Activated naive CD8-positive, alpha-beta T cell treated with anti-CD3 and anti-CD28 coated beads, Interleukin-2, amount 10 ng/mL, durations not matched to agents 7 days and 5 days (primary cell): Measurements from ENCODE around the gene TNK2. TPM values are rescaled to one million over a fixed set of nuclear protein-coding genes. Genes with fewer than 3 reads are reported as not detected.
"Not testable (repeated sequence)": the region's sequence is repeated elsewhere in the genome, so short reads cannot be mapped to it uniquely, and the experiment has no call there.

Experiments used
- ATAC-seq: fragments of 150-1000 bp; cut with Tn5 transposase; one replicate; pipeline ENCODE4 v1.10.0; 2021; ENCODE audit warnings: low read depth, moderate library complexity
- POLR2A ChIA-PET: fragments of 350-600 bp; sonication (Branson Sonifier 250); formaldehyde crosslinking; loops from one replicate; lab custom pipeline; 2021; ENCODE audit warnings: antibody characterized with exemption; lab: Charles Lee
- DNase-seq: peaks from one replicate; pipeline ENCODE4 v3.0.0; 2021
- H3K27ac Mint-ChIP-seq: one replicate; pipeline ENCODE4 v1.8.0; 2022; ENCODE audit warnings: mild to moderate bottlenecking, mixed read lengths
- H3K27me3 Mint-ChIP-seq: one replicate; pipeline ENCODE4 v1.8.0; 2022; ENCODE audit warnings: mild to moderate bottlenecking, moderate library complexity, mixed read lengths
- H3K36me3 Mint-ChIP-seq: one replicate; pipeline ENCODE4 v1.8.0; 2021; ENCODE audit warnings: mild to moderate bottlenecking, mixed read lengths
- H3K4me1 Mint-ChIP-seq: one replicate; pipeline ENCODE4 v1.8.0; 2021; ENCODE audit warnings: mixed read lengths
- H3K4me3 Mint-ChIP-seq: one replicate; pipeline ENCODE4 v1.8.0; 2022; ENCODE audit warnings: mild to moderate bottlenecking, moderate library complexity, mixed read lengths
- H3K9me3 Mint-ChIP-seq: one replicate; pipeline ENCODE4 v1.8.0; 2021; ENCODE audit warnings: mixed read lengths
- total RNA-seq, 2 experiments: library from RNA; stranded (reverse); gene quantifications; one replicate each; pipeline ENCODE4 v1.2.3, GENCODE V29; 2021

TNK2 gene
- total RNA-seq, 2 experiments from 2014 or later, result 136 to 166 TPM

DNA sequence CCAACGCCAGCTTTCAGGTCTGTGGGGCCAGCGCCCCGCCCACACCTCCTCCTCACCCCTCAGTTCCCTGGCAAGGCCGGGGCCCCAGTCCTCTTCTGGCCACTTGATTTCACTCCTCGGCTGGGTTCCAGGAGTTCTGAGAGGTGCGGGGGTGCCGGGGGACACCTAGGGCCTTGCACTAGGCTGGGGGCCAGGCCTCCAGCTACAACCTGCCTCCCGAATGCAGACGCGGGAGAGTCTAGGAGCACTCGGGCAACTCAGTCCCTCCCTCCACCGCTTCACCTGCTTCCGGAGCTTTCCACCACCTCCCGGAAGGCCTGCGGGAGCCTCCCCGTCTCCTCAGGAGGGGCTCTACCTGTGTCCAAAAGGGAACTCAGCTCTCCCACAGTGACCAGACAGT, 35.6 kb downstream of the TNK2 start:
- H3K27me3 Mint-ChIP-seq, result no peaks in the 10 kb centered on the region
- DNase-seq, result no peak
- H3K36me3 Mint-ChIP-seq, result peaks cover 2% of the 10 kb centered on the region
- no peaks in the 10 kb centered on the region for H3K4me1 Mint-ChIP-seq
- ATAC-seq, result no peak
- no peak overlapping the region for H3K4me3 Mint-ChIP-seq
- no peak overlapping the region for H3K27ac Mint-ChIP-seq
- H3K9me3 Mint-ChIP-seq, result no peaks in the 10 kb centered on the region
- POLR2A ChIA-PET, result no interaction called here

DNA sequence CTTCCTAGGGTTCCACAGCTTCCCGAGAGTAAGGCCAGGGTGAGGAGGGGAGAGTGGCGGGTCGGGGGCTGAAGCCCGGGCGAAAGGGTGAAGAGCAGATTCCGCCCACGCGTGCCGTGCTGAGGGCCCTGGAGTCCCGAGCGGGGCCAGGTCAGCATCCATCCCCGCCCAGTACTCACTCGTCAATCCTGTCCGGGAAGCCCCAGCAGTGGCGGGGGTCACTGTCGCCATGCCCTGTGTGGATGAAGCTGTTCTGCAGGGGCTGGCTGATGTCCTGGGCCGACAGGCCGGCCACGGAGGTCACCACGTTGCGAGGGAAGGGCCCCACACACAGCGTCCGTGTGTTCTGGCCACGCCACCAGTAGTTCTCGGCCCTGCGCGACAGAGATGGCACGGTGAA, 36.3 kb downstream of the TNK2 start:
- ATAC-seq (no peak), DNase-seq (no peak)
- Mint-ChIP-seq H3K27ac (no peak overlapping the region), H3K27me3 (no peaks in the 10 kb centered on the region), H3K9me3 (no peaks in the 10 kb centered on the region), H3K4me1 (no peaks in the 10 kb centered on the region), H3K36me3 (peaks cover 2% of the 10 kb centered on the region), H3K4me3 (no peak overlapping the region)
- POLR2A ChIA-PET, result no interaction called here

DNA sequence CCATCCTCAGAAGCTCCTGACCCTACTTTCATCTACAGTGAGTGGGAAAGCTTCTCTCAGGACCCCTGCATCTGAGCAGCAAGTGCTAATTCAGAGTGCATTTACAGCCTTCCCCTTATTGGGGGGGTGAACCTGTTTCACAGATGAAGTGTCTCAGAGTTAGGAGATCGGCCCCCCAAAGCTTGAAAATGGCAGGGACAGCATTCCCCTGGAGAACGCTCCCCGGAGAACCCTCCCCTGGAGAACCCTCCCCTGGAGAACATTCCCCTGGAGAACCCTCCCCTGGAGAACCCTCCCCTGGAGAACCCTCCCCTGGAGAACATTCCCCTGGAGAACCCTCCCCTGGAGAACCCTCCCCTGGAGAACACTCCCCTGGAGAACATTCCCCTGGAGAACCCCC, 36.7 kb downstream of the TNK2 start:
- H3K27me3 Mint-ChIP-seq, H3K9me3 Mint-ChIP-seq, H3K4me1 Mint-ChIP-seq, H3K4me3 Mint-ChIP-seq, H3K36me3 Mint-ChIP-seq, DNase-seq, ATAC-seq, H3K27ac Mint-ChIP-seq: not testable (repeated sequence)
- POLR2A ChIA-PET, result interaction anchor here (0.7 kb wide), 1 partner anchor 16 kb away, joined by 3 read pairs; no protein-coding TSS in a partner anchor

DNA sequence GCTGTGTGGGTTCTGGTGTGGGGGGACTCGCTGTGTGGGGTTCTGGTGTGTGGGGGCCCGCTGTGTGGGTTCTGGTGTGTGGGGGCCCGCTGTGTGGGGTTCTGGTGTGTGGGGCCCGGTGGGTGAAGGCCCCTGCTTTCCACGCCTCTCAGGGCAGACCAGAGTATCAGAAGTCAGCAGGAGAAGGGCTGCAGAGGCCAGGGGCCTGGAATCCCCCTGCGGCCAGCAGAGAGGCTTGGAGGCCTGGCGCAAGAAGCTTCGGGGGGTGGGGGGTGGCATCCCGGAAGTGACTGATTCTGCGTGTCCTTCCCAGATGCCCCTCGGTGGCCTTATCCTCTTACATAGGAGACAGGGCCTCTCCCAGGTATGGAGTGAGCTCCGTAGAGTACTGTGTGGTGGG, 37.4 kb downstream of the TNK2 start:
- Mint-ChIP-seq H3K27me3 (no peaks in the 10 kb centered on the region), H3K4me1 (no peaks in the 10 kb centered on the region), H3K27ac (no peak overlapping the region), H3K36me3 (peaks cover 5% of the 10 kb centered on the region), H3K4me3 (no peak overlapping the region), H3K9me3 (no peaks in the 10 kb centered on the region)
- DNase-seq (no peak), ATAC-seq (no peak)
- POLR2A ChIA-PET, result no interaction called here

DNA sequence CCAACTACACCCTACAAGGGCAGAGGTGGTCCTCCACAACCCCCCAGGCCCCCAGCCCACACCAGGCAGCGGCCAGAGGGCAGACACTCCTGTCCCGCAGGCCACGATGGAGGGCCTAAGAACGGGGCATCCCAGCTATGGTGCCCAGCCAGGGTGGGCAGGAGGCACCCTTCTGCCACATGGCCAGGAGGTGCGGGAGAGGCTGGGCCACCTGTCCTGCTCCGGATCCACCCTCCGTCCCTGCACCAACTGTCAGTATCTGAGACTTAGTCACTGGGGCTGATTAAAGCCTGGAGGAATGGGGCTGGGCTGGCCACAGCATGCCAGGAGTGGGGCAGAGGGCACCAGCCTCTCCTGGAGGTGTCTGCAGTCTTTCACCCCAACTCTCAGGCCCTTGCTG, 37.9 kb downstream of the TNK2 start:
- Mint-ChIP-seq H3K36me3 (peaks cover 5% of the 10 kb centered on the region), H3K4me3 (no peak overlapping the region), H3K27ac (no peak overlapping the region), H3K9me3 (no peaks in the 10 kb centered on the region), H3K27me3 (no peaks in the 10 kb centered on the region), H3K4me1 (no peaks in the 10 kb centered on the region)
- ATAC-seq (no peak), DNase-seq (no peak)
- POLR2A ChIA-PET, result no interaction called here

DNA sequence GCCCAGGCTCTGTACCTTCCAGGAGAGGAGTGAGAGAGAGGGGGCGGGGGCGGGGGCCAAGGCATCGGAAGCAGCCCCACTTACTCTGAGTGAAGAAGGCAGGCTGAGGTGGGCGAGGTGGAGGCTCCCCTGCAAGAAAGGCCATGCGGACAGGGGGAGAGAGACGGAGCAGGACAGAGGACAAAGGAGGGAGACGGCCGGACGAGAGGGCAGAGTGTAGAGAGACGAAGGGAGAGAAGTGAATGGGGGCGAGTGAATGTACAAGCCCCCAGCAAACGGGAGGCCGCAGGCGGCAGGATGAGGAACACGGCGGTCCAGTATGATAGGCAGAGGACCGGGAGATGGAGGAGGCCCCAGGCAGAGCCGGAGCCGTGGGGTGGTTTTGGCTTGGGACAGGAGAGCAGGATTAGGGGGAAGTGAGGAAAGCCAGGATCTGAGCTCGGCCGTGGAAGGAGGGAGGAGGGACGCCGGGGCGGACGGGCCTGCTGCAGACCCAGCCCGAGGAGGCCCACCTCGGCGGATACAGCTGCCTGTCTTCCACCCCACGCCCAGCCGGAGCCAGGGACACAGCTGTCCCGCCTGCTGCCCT, 38.8 kb downstream of the TNK2 start:
- Mint-ChIP-seq H3K9me3 (no peaks in the 10 kb centered on the region), H3K27ac (no peak overlapping the region), H3K4me1 (no peaks in the 10 kb centered on the region), H3K4me3 (no peak overlapping the region), H3K27me3 (no peaks in the 10 kb centered on the region), H3K36me3 (peaks cover 5% of the 10 kb centered on the region)
- POLR2A ChIA-PET, result no interaction called here
- DNase-seq (no peak), ATAC-seq (no peak)

DNA sequence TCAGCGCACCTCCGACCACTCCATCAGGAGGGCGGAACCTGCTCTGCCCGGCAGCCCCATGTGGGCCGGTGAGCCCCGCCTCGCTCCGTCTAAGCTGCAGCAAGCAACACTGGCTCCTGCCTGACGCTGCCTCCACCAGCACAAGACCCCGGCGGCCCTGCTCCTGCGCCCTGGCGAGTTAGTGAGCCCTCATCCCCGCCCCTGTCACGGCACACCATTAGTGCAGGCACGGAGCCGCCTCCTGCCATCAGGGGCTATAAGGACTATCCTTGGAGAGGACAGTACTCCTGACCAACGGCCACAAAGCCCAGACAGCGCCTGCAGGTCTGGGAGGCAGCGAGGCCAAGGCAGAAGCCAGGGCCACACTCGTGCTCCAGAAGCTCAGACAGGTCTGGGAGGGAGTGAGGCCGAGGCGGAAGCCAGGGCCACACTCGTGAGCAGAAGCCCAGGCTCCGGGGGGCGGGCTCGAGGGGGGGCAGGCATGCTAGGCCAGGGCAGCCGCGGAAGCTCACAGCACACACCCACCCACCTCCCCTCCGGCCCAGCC, 39.4 kb downstream of the TNK2 start:
- no peaks in the 10 kb centered on the region for H3K4me1 Mint-ChIP-seq
- no peaks in the 10 kb centered on the region for H3K27me3 Mint-ChIP-seq
- ATAC-seq (no peak), DNase-seq (no peak)
- POLR2A ChIA-PET, result no interaction called here
- no peak overlapping the region for H3K4me3 Mint-ChIP-seq
- H3K36me3 Mint-ChIP-seq, result peaks cover 7% of the 10 kb centered on the region
- H3K9me3 Mint-ChIP-seq, result no peaks in the 10 kb centered on the region
- H3K27ac Mint-ChIP-seq, result no peak overlapping the region

DNA sequence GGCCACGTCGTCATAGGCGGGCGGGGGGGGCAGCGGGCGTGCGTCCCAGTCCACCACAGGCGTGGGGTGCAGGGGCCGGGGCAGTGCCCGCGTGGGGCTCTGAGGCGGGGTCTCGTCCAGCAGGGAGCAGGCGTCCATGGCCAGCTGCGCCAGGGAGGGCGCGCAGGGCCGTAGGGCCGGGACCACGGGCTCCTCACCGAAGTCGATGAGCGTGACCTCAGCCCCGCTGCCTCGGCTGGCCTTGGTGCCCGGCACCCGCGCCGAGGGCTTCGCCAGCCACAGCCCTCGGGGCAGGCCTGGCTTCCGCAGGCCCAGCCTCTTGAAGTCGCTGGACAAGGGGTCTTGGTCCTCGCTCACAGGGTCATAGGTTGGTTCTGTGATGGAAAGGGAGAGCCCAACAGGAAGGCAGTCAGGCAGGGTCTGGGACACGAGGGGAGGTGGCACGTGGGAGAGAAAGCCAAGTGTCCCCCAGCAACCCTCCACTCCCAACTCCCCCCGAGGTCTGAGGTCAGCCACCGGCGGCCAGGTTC, 40.0 kb downstream of the TNK2 start:
- H3K27me3 Mint-ChIP-seq, result no peaks in the 10 kb centered on the region
- no peaks in the 10 kb centered on the region for H3K4me1 Mint-ChIP-seq
- H3K27ac Mint-ChIP-seq, result no peak overlapping the region
- POLR2A ChIA-PET, result no interaction called here
- H3K9me3 Mint-ChIP-seq, result no peaks in the 10 kb centered on the region
- peaks cover 7% of the 10 kb centered on the region for H3K36me3 Mint-ChIP-seq
- ATAC-seq, result no peak
- no peak overlapping the region for H3K4me3 Mint-ChIP-seq
- DNase-seq, result no peak

DNA sequence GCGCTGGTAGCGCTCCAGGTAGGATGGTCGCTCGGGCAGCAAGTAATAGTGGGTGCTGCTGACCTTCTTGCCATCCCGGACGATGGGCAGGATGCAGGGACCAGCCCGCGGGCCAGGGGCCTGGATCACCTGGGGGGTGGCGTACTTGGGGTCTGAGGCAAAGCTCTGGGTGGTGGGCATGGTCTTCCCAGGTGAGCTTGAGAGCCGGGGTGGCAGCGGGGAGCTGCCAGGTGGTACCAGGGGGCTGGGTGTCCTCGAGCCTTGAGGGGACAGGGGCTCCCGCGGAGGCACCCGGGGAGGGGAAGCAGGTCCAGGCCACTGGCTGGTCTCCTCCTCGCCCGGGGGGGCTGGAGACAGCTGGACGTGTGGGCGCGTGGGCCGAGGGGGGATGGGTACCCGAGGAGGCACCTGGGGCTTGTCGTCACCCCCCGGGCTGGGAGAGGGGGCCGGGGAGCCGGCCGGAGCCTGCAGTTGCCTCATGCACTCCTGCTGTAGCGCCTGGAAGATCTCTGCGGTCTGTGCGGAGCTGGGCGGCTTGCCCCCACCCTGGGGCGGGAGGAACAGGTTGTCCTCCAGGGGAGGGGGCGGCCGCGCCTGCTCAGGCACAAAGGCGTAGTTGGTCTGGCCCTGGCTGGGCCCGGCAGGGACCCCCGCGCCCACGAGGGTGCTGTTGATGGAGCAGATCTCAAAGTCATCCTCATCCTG, 40.6 kb downstream of the TNK2 start:
- POLR2A ChIA-PET, result no interaction called here
- Mint-ChIP-seq H3K4me1 (peaks cover 2% of the 10 kb centered on the region), H3K27ac (no peak overlapping the region), H3K9me3 (no peaks in the 10 kb centered on the region), H3K4me3 (no peak overlapping the region), H3K27me3 (no peaks in the 10 kb centered on the region), H3K36me3 (peaks cover 7% of the 10 kb centered on the region)
- DNase-seq (no peak), ATAC-seq (no peak)

DNA sequence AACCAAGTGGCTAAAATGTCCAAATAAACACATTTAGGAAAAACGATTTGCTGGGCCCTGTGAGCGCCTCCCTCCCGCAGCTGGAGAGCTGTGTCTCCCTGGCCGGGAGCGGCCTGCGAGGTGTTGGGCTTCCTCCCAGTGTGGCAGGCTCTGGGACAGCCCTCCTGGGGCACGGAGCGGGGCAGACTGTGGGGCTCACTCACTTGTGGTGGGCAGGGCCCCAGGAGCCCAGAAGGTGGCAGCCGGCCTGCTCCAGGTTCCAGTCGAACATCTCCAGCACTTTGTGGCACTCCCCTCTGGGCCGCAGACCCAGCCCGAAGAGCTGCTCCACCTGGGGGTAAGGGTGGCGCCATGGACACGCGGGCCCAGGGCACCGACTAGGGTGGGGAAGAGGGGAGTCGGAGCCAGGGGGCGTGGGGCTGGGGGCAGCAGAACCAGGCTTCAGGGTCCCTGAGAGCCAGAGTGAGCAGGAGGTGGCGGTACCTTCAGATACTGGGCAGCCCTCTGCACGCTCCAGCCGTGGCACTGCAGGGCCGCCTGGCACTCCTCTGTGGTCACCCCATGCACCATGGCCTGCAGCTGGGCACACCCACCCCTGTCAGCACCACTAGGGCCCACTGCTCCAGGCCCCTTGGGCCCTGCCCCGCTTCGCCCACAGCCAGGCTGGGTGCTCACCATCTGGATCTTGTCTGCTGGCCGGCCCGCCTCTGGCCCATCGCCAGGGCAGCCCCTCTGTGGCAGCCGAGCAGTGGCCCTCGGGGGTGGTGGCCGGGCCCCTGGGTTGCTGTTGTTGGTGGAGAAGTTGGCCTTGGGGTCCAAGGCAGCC, 41.5 kb downstream of the TNK2 start:
- Mint-ChIP-seq H3K4me1 (peaks cover 2% of the 10 kb centered on the region), H3K27ac (no peak overlapping the region), H3K4me3 (no peak overlapping the region), H3K9me3 (no peaks in the 10 kb centered on the region), H3K27me3 (no peaks in the 10 kb centered on the region), H3K36me3 (peaks cover 7% of the 10 kb centered on the region)
- ATAC-seq, result no peak
- POLR2A ChIA-PET, result no interaction called here
- no peak for DNase-seq

DNA sequence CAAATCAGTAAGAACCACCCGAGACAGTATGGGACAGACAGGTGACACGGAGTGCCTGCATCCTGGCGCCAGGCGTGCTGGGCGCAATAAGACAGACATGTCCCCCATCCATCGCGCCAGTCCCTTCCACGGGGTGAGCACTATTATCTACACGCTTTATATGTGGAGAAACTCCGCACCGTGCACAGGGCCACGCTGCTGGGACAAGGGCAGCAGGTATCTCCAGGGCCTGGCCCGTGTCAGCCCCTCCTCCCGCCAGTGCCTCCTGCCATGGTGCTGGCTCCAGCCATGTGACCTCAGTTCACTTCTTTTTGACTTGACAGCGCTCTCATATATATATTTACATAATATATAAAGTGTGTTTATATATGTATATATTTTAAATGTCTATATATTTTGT, 42.6 kb downstream of the TNK2 start:
- no peaks in the 10 kb centered on the region for H3K27me3 Mint-ChIP-seq
- ATAC-seq (no peak), DNase-seq (no peak)
- POLR2A ChIA-PET, result no interaction called here
- H3K27ac Mint-ChIP-seq, result no peak overlapping the region
- H3K36me3 Mint-ChIP-seq, result peaks cover 7% of the 10 kb centered on the region
- H3K4me1 Mint-ChIP-seq, result peaks cover 2% of the 10 kb centered on the region
- no peak overlapping the region for H3K4me3 Mint-ChIP-seq
- H3K9me3 Mint-ChIP-seq, result no peaks in the 10 kb centered on the region

DNA sequence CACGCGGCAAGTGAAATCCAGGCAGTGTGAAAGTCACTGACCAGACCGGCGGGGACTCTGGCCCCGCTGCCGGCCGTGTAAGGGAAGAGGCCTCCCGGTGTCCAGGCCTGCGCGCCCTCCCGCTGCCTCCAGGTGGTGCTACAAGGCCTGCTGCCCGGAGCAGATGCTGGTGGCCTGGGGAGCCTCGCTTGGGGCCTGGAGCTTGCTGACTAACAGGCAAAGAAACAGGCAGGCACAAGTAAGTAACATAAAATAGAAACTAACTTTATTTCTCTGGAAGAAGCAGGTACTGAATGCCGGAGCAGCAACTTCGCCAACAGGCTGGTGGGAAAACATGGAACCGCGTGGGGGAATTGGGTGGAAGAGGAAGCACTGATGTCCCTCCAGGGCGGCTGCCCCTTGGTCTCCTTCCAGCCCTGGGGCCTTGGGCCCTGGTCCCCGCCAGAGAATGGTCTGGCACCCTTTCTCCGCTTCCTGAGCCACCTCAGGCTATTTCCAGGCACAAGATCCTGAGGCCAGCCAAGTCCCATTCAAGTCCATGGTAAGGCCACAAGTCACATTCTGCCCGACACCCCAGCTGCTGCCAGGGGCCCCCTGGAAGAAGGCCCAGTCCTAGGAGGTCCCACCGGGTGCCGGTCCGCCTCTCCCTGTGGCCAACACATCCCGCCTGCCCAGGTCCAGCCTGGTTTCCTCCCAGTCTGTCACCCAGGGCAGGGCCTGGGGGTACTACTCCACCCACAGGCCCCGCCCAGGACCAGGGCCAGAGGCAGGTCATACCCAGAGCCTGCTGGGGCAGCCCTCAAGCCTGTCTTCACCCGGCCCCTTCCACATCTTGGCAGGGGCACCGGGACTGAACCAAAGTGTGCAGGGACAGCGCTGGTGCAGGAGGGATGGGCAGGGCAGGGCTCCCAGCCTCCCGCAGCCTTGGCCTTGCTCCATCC, 45.0 kb downstream of the TNK2 start:
- Mint-ChIP-seq H3K4me3 (no peak overlapping the region), H3K36me3 (peaks cover 5% of the 10 kb centered on the region), H3K4me1 (peaks cover 5% of the 10 kb centered on the region), H3K9me3 (no peaks in the 10 kb centered on the region), H3K27ac (no peak overlapping the region), H3K27me3 (peaks cover 5% of the 10 kb centered on the region)
- ATAC-seq, result peak; percentile 57
- peak; percentile 74 for DNase-seq
- POLR2A ChIA-PET, result no interaction called here

DNA sequence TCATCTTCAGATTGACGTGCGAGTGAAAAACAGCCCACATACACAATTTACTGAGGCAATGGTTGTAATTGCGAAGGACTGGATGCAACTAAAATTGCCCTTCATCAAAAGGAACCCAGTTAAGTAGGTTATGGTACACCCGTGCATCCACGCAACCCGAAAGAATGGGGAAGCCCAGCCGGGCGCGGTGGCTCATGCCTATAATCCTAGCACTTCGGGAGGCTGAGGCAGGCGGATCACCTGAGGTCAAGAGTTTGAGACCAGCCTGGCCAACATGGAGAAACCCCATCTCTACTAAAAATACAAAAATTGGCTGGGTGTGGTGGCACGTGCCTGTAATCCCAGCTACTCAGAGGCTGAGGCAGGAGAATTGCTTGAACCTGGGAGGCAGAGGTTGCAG, 46.0 kb downstream of the TNK2 start:
- H3K27ac Mint-ChIP-seq, H3K27me3 Mint-ChIP-seq, H3K36me3 Mint-ChIP-seq, H3K4me3 Mint-ChIP-seq, DNase-seq, POLR2A ChIA-PET, H3K4me1 Mint-ChIP-seq, H3K9me3 Mint-ChIP-seq, ATAC-seq: not testable (repeated sequence)
